GM06990 (cell line): Measurements from ENCODE around the gene CTSL.

Experiments
- DNase-seq: peaks from one replicate; pipeline ENCODE4 v3.0.0-alpha.2; 2011; ENCODE audit not compliant: insufficient read length; ENCODE audit errors: extremely low read depth
- H3K27me3 ChIP-seq: replicated peaks from 2 replicates; pipeline ENCODE4 v1.6.0; 2011; ENCODE audit warnings: low read length; ENCODE audit not compliant: control insufficient read depth, insufficient read depth
- H3K36me3 ChIP-seq: 2 replicates; pipeline ENCODE4 v1.5.1; 2011; ENCODE audit warnings: low read length; ENCODE audit not compliant: control insufficient read depth, insufficient read depth
- H3K4me3 ChIP-seq: replicated peaks from 2 replicates; pipeline ENCODE4 v1.5.1; 2011; ENCODE audit warnings: low read depth, mild to moderate bottlenecking, control low read depth, low read length
- CTCF ChIP-seq: IDR thresholded peaks from 2 replicates; pipeline ENCODE4 v1.5.1; 2011; ENCODE audit warnings: low read length, control low read depth, mild to moderate bottlenecking, inconsistent platforms; ENCODE audit not compliant: insufficient read depth, poor library complexity, severe bottlenecking

The CTSL gene

DNA sequence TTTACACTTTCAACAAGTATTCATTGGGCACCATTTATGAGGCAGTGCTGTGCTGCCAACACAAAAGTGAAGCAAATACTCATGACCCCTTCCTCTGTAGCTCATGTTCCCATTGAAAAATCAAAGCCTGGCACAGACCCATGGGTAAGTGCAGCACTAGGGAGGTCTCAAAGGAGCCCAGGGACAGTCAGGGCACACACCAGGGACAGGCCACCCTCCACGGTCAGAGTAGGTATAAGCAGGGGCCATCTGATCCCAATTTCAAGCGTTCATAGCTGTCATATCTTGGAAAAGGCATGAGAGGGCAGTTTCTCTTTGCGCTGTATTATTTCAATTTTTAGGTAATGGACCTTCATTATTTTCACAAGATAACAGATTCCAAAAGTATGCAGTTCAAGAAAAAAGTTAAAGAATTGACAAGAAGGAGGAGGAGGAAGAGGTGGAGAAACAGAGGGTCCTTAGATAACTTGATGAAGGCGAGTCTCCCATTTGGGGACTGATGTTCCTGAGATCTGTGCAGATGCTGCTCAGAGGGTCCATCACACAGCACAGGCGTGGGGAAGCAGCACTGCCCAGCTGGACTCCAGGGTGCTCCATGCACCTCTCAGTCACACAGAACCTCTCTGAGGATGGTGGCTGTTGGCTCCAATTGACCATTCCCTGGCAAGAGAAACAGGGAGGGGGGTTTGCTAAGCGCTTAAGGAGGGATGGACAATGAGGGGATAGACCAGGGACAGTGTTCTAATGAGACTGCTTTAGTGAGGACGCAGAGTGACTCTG lies 7.5 kb downstream of the CTSL start:
- DNase-seq = no peak

DNA sequence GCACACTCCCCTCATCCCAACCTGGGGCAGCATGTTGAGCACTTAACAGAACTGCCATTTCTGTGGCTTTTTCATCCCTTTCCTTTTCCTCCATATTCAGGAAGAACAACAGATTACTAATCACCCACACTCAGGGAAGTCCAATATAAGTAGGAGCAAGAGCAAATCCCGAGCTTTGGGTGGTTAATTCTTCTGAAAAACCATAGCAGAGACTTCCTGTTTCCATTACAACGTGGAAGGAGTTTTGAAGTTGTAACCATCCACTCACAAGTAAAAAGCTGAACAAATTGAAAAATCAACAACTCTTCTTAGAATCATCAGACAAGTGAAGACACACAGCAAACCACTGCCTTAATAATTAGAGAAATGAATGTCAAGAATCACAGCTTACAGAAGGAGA lies 8.2 kb downstream of the CTSL start:
- no peak for DNase-seq
- 0 out of 2 replicates have a peak, but pooled peaks cover 2% of the 10 kb centered on the region for H3K27me3 ChIP-seq
- no peak for TF ChIP-seq CTCF
- no peaks in the 10 kb centered on the region for H3K36me3 ChIP-seq
- H3K4me3 ChIP-seq = no peak overlapping the region

More for the DNA sequence above, 7.5 kb downstream of the CTSL start:
- Histone ChIP-seq H3K36me3 (no peaks in the 10 kb centered on the region), H3K27me3 (0 out of 2 replicates have a peak, but pooled peaks cover 2% of the 10 kb centered on the region), H3K4me3 (no peak overlapping the region)
- no peak for TF ChIP-seq CTCF

DNA sequence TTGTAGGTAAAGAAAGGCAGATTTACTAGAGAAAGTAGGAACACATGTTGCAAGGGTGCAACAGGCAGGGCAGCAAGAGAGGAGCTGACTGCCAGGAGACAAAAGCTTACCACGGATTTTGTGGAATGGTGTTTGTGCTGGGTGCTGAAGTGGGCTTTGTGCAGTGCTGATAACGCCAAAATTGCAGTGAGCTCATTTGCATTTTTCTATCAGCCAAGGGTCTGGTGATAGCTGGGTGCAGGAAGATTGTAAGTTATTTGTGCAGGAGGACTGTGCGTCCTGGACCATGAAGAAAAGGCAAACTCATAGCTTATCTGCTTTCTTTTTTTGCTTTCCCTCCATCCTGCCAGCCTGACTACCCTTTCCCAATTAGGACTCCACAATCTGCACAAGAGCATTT lies 13.6 kb downstream of the CTSL start:
- no peak overlapping the region for H3K4me3 ChIP-seq
- DNase-seq = no peak
- TF ChIP-seq CTCF = no peak
- H3K27me3 ChIP-seq = no peaks in the 10 kb centered on the region
- no peaks in the 10 kb centered on the region for H3K36me3 ChIP-seq

GRCh38 chr9:87740209-87740608 lies 14.3 kb downstream of the CTSL start:
- Histone ChIP-seq H3K4me3 (no peak overlapping the region), H3K27me3 (no peaks in the 10 kb centered on the region), H3K36me3 (no peaks in the 10 kb centered on the region)
- TF ChIP-seq CTCF = no peak
- no peak for DNase-seq

DNA sequence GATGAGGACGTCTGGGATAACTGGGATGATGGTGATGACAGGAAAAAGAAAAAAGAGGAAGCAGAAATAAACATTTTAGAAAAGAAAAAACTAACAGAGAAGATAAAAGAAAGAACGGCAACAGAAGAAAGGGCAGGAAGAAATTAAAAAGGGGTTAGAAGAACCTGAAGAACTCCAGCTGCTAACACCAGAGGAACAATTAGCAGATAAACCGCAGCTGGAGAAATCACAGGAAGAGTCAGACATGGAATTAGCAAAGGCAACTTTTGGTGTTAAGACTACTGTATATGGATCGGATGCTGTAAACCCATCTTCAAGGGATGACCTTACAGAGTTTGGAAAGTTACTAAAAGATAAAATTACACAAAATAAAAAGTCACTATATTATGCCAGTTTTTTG lies 15.4 kb downstream of the CTSL start:
- Histone ChIP-seq H3K4me3 (no peak overlapping the region), H3K27me3 (no peaks in the 10 kb centered on the region), H3K36me3 (no peaks in the 10 kb centered on the region)
- no peak for TF ChIP-seq CTCF
- DNase-seq = no peak
